ENCODE data around the gene DOK3. TPM values are rescaled to one million over a fixed set of nuclear protein-coding genes. Genes with fewer than 3 reads are reported as not detected.

Gene DOK3
- total RNA-seq, 1 experiment from 2014 or later = 16.4 TPM

GRCh38 chr5:177490311-177490991 is 19.2 kb downstream of the DOK3 start:
- Mint-ChIP-seq H3K27me3 (ENCODE audit: low read depth) (no peaks in the 10 kb centered on the region), H3K4me1 (peaks cover 12 to 34% of the 10 kb centered on the region in 2 experiments), H3K4me3 (no peak overlapping the region), H3K36me3 (ENCODE audit: insufficient read depth in 1 of 3, low read depth in 3 of 3) (peaks cover 41 to 76% (median 67%) of the 10 kb centered on the region in 3 experiments), H3K27ac (peak overlapping the region in 1 of 3 experiments; percentile 91; a peak in 2 of 7 replicates), H3K9me3 (no peaks in the 10 kb centered on the region; a peak in 1 of 5 replicates)
- Histone ChIP-seq H3K4me2 (ENCODE audit: insufficient read depth, insufficient read length, low read length) (no peak overlapping the region), H2BK20ac (ENCODE audit: low read depth, low read length, poor library complexity, severe bottlenecking) (no peak overlapping the region), H4K5ac (ENCODE audit: insufficient read length, low read depth, low read length) (no peak overlapping the region), H3K14ac (ENCODE audit: insufficient read depth, low read length) (no peak overlapping the region), H4K91ac (ENCODE audit: insufficient read length, low read depth, low read length) (no peak overlapping the region), H3K56ac (ENCODE audit: insufficient read length, low read depth, low read length) (no peak overlapping the region), H2BK5ac (ENCODE audit: insufficient read length, low read length) (no peak overlapping the region), H3K9me3 (ENCODE audit: control insufficient read depth, low read depth, low read length) (no peaks in the 10 kb centered on the region), H4K8ac (replicated peaks; ENCODE audit: insufficient read length, low read depth, low read length) (no peak overlapping the region), H3K18ac (ENCODE audit: insufficient read length, low read depth, low read length) (no peak overlapping the region), H2BK15ac (ENCODE audit: low read depth, low read length) (no peak overlapping the region), H3K79me2 (ENCODE audit: insufficient read depth, low read length) (no peaks in the 10 kb centered on the region), H3K79me1 (ENCODE audit: insufficient read depth, low read depth, low read length, poor library complexity, severe bottlenecking) (no peaks in the 10 kb centered on the region), H3K9ac (ENCODE audit: extremely low read depth, insufficient read length, low read length) (no peak overlapping the region), H2AK5ac (ENCODE audit: insufficient read length, low read length) (no peak overlapping the region), H3K27ac (ENCODE audit: insufficient read length, low read depth, low read length) (no peak overlapping the region), H3K4me1 (ENCODE audit: insufficient read depth, low read length) (no peaks in the 10 kb centered on the region; the same call in 1 of the 2 replicates), H3K23ac (ENCODE audit: insufficient read length, low read depth, low read length) (no peak overlapping the region), H2BK12ac (ENCODE audit: insufficient read length, low read depth, low read length) (no peak overlapping the region), H3K4ac (ENCODE audit: low read depth, low read length) (no peak overlapping the region), H3T11ph (ENCODE audit: low read length) (no peak overlapping the region), H4K20me1 (ENCODE audit: control insufficient read depth, insufficient read depth, insufficient read length) (no peaks in the 10 kb centered on the region), H2BK120ac (ENCODE audit: low read depth, low read length, poor library complexity, severe bottlenecking) (no peak overlapping the region), H3K27me3 (ENCODE audit: insufficient read depth, low read length) (no peaks in the 10 kb centered on the region), H2AFZ (ENCODE audit: low read length) (no peak overlapping the region), H3K23me2 (ENCODE audit: insufficient read length, low read depth, low read length, poor library complexity, severe bottlenecking) (no peaks in the 10 kb centered on the region)
- no peak for TF ChIP-seq CTCF (conservative IDR thresholded peaks at IDR 0.05)
- no CpG with 5 or more reads among the region's 15 CpGs for WGBS (ENCODE audit: extremely low coverage, insufficient read length, low lambda C conversion rate)
- DNase-seq = no peak
